ENCODE measurements around the gene TAX1BP3. TPM values are rescaled to one million over a fixed set of nuclear protein-coding genes. Genes with fewer than 3 reads are reported as not detected.

TAX1BP3 gene
- total and polyA plus RNA-seq, 2 donors (not counting 1 experiment from before 2014, with no cell fraction given) = 121 to 141 TPM

DNA sequence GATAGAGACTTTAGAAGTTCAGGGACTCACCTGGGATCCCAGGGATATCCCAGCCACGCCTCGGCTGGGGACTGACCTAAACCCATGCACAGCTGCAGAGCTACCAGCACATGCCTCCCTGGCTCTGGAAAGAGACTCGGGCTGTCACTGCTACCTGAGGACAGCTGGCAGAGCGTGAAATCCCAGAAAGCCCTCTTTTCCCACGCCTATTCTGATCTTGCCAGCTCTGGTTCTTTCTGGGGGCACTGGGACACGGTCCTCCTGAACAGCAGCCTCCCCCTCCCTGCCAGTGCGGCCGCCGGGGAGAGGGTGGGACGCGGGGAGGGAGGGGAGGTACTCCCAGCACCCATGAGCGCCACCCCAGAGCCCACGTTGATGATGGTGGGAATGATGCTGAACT, 16.8 kb upstream of the TAX1BP3 start:
- H3K79me2 ChIP-seq (ENCODE audit: control insufficient read depth, insufficient read depth, low read length) = no peaks in the 10 kb centered on the region
- H3K4me3 ChIP-seq (replicated peaks in 1 of 4; ENCODE audit: control extremely low read depth in 1 of 4, insufficient read depth in 1 of 4, low read depth in 3 of 4, low read length in 4 of 4) = no peak overlapping the region
- no peak for DNase-seq (ENCODE audit: low read depth in 2 of 2)
- H3K36me3 ChIP-seq (ENCODE audit: control insufficient read depth, insufficient read depth, low read length) = no peaks in the 10 kb centered on the region
- H3K27ac ChIP-seq (ENCODE audit: insufficient read depth, low read length) = no peak overlapping the region
- no peak for TF ChIP-seq EZH2 (IDR thresholded peaks at IDR 0.05; ENCODE audit: low read length, missing control alignments)
- TF ChIP-seq, protein P1, sequence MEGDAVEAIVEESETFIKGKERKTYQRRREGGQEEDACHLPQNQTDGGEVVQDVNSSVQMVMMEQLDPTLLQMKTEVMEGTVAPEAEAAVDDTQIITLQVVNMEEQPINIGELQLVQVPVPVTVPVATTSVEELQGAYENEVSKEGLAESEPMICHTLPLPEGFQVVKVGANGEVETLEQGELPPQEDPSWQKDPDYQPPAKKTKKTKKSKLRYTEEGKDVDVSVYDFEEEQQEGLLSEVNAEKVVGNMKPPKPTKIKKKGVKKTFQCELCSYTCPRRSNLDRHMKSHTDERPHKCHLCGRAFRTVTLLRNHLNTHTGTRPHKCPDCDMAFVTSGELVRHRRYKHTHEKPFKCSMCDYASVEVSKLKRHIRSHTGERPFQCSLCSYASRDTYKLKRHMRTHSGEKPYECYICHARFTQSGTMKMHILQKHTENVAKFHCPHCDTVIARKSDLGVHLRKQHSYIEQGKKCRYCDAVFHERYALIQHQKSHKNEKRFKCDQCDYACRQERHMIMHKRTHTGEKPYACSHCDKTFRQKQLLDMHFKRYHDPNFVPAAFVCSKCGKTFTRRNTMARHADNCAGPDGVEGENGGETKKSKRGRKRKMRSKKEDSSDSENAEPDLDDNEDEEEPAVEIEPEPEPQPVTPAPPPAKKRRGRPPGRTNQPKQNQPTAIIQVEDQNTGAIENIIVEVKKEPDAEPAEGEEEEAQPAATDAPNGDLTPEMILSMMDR (conservative IDR thresholded peaks at IDR 0.05 in 1 of 2, IDR thresholded peaks at IDR 0.05 in 1 of 2; ENCODE audit: low read depth in 1 of 2, low read length in 2 of 2) = no peak
- no peaks in the 10 kb centered on the region for H4K20me1 ChIP-seq (ENCODE audit: control insufficient read depth, extremely low read depth, insufficient read depth, low read length)
- no peaks in the 10 kb centered on the region for H3K4me1 ChIP-seq (ENCODE audit: control insufficient read depth, extremely low read depth, insufficient read depth, low read length)
- no peak overlapping the region for H3K9ac ChIP-seq (ENCODE audit: insufficient read depth, low read length)
- no peaks in the 10 kb centered on the region for H3K27me3 ChIP-seq (ENCODE audit: control insufficient read depth, insufficient read depth, low read length)
- no peaks in the 10 kb centered on the region for H3K9me3 ChIP-seq (ENCODE audit: control insufficient read depth, insufficient read depth, low read depth, low read length)
- no peak overlapping the region for H2AFZ ChIP-seq (ENCODE audit: low read length)
- H3K4me2 ChIP-seq (ENCODE audit: extremely low read depth, insufficient read depth, low read length) = no peak overlapping the region

GRCh38 chr17:3683054-3683511, 14.7 kb upstream of the TAX1BP3 start:
- no peak for DNase-seq (ENCODE audit: low read depth in 2 of 2)
- no peak overlapping the region for H3K27ac ChIP-seq (ENCODE audit: insufficient read depth, low read length)
- H3K4me3 ChIP-seq (replicated peaks in 1 of 4; ENCODE audit: control extremely low read depth in 1 of 4, insufficient read depth in 1 of 4, low read depth in 3 of 4, low read length in 4 of 4) = no peak overlapping the region
- no peak overlapping the region for H2AFZ ChIP-seq (ENCODE audit: low read length)
- H3K79me2 ChIP-seq (ENCODE audit: control insufficient read depth, insufficient read depth, low read length) = no peaks in the 10 kb centered on the region
- H3K9ac ChIP-seq (ENCODE audit: insufficient read depth, low read length) = no peak overlapping the region
- H4K20me1 ChIP-seq (ENCODE audit: control insufficient read depth, extremely low read depth, insufficient read depth, low read length) = no peaks in the 10 kb centered on the region
- no peaks in the 10 kb centered on the region for H3K9me3 ChIP-seq (ENCODE audit: control insufficient read depth, insufficient read depth, low read depth, low read length)
- no peak overlapping the region for H3K4me2 ChIP-seq (ENCODE audit: extremely low read depth, insufficient read depth, low read length)
- H3K27me3 ChIP-seq (ENCODE audit: control insufficient read depth, insufficient read depth, low read length) = no peaks in the 10 kb centered on the region
- no peaks in the 10 kb centered on the region for H3K36me3 ChIP-seq (ENCODE audit: control insufficient read depth, insufficient read depth, low read length)
- no peaks in the 10 kb centered on the region for H3K4me1 ChIP-seq (ENCODE audit: control insufficient read depth, extremely low read depth, insufficient read depth, low read length)
- TF ChIP-seq, protein P1 (conservative IDR thresholded peaks at IDR 0.05 in 1 of 2, IDR thresholded peaks at IDR 0.05 in 1 of 2; ENCODE audit: low read depth in 1 of 2, low read length in 2 of 2) = peak; percentile 95 to 98
- no peak for TF ChIP-seq EZH2 (IDR thresholded peaks at IDR 0.05; ENCODE audit: low read length, missing control alignments)

DNA sequence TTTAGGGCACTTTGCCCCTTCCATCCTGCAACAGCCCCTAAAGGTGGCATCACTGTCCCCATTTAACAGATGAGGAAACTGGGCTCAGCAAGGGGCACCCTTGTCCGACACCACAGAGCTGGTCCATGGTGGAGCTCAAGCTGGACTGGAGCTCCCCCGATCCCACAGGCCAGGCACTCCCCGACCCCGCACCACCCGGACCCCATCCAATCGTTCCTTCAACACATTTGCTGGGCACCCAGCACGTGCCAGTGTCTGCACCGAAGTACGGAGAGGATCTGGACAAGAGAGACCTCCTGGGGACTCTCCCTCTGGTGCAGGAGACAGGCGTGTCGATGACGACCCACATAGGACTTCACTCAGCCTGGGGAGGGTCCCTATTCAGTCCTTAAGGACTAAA, 13.7 kb upstream of the TAX1BP3 start:
- DNase-seq (ENCODE audit: low read depth in 2 of 2) = no peak
- Histone ChIP-seq H3K27me3 (ENCODE audit: control insufficient read depth, insufficient read depth, low read length) (no peaks in the 10 kb centered on the region), H3K4me1 (ENCODE audit: control insufficient read depth, extremely low read depth, insufficient read depth, low read length) (no peaks in the 10 kb centered on the region)

More for the DNA sequence above, 13.7 kb upstream of the TAX1BP3 start:
- Histone ChIP-seq H4K20me1 (ENCODE audit: control insufficient read depth, extremely low read depth, insufficient read depth, low read length) (no peaks in the 10 kb centered on the region), H3K9ac (ENCODE audit: insufficient read depth, low read length) (no peak overlapping the region), H3K79me2 (ENCODE audit: control insufficient read depth, insufficient read depth, low read length) (no peaks in the 10 kb centered on the region), H3K4me2 (ENCODE audit: extremely low read depth, insufficient read depth, low read length) (no peak overlapping the region), H3K9me3 (ENCODE audit: control insufficient read depth, insufficient read depth, low read depth, low read length) (no peaks in the 10 kb centered on the region), H3K27ac (ENCODE audit: insufficient read depth, low read length) (no peak overlapping the region), H3K36me3 (ENCODE audit: control insufficient read depth, insufficient read depth, low read length) (no peaks in the 10 kb centered on the region), H3K4me3 (replicated peaks in 1 of 4; ENCODE audit: control extremely low read depth in 1 of 4, insufficient read depth in 1 of 4, low read depth in 3 of 4, low read length in 4 of 4) (no peak overlapping the region), H2AFZ (ENCODE audit: low read length) (no peak overlapping the region)
- TF ChIP-seq, protein P1 (conservative IDR thresholded peaks at IDR 0.05 in 1 of 2, IDR thresholded peaks at IDR 0.05 in 1 of 2; ENCODE audit: low read depth in 1 of 2, low read length in 2 of 2) = no peak
- TF ChIP-seq EZH2 (IDR thresholded peaks at IDR 0.05; ENCODE audit: low read length, missing control alignments) = no peak
